Trophoblast cell (in vitro differentiated cells and primary cell): ENCODE data around the gene SAMD11.
A peak's percentile ranks its signal among the peaks of the same experiment; 100 is the strongest.

Experiments
- DNase-seq, 2 donors: peaks; one replicate each; pipeline ENCODE4 v3.0.0-alpha.2; 2016
- H2AFZ ChIP-seq: 2 replicates; pipeline ENCODE4 v1.6.1; 2013; ENCODE audit warnings: low read length, moderate library complexity, mild to moderate bottlenecking; ENCODE audit not compliant: insufficient read depth, poor library complexity
- H2AK5ac ChIP-seq: 2 replicates; pipeline ENCODE4 v1.6.1; 2013; ENCODE audit warnings: mild to moderate bottlenecking, low read length
- H2BK120ac ChIP-seq: 2 replicates; pipeline ENCODE4 v1.6.1; 2013; ENCODE audit warnings: low read length, mild to moderate bottlenecking, moderate library complexity; ENCODE audit not compliant: insufficient read depth, poor library complexity
- H2BK12ac ChIP-seq: 2 replicates; pipeline ENCODE4 v1.6.1; 2013; ENCODE audit warnings: mild to moderate bottlenecking, low read length, moderate library complexity
- H2BK5ac ChIP-seq: 2 replicates; pipeline ENCODE4 v1.6.1; 2013; ENCODE audit warnings: low read length, low read depth, moderate library complexity, mild to moderate bottlenecking; ENCODE audit not compliant: poor library complexity
- H3K14ac ChIP-seq: 2 replicates; pipeline ENCODE4 v1.6.1; 2013; ENCODE audit warnings: mild to moderate bottlenecking, low read length
- H3K18ac ChIP-seq: 2 replicates; pipeline ENCODE4 v1.6.1; 2013; ENCODE audit warnings: mild to moderate bottlenecking, low read length
- H3K23ac ChIP-seq: 2 replicates; pipeline ENCODE4 v1.6.1; 2013; ENCODE audit warnings: low read length
- H3K27ac ChIP-seq: 2 replicates; pipeline ENCODE4 v1.5.1; 2013; ENCODE audit warnings: low read depth, mild to moderate bottlenecking, inconsistent platforms, low read length, moderate library complexity
- H3K27me3 ChIP-seq: 2 replicates; pipeline ENCODE4 v1.6.1; 2013; ENCODE audit warnings: inconsistent platforms, mild to moderate bottlenecking, low read length, moderate library complexity; ENCODE audit not compliant: insufficient read depth
- H3K36me3 ChIP-seq, 2 experiments: 1 replicate in 1 of 2; 2 replicates in 1 of 2; pipeline ENCODE4 v1.6.1; 2013; ENCODE audit warnings: low read length in 2 of 2, mild to moderate bottlenecking in 2 of 2, moderate library complexity in 1 of 2; ENCODE audit not compliant: insufficient read depth in 2 of 2, control insufficient read depth in 1 of 2
- H3K4ac ChIP-seq: 2 replicates; pipeline ENCODE4 v1.6.1; 2013; ENCODE audit warnings: low read depth, mild to moderate bottlenecking, low read length, moderate library complexity
- H3K4me1 ChIP-seq, 2 experiments: 1 replicate in 1 of 2; 2 replicates in 1 of 2; pipeline ENCODE4 v1.6.1; 2013; ENCODE audit warnings: low read length in 2 of 2, mild to moderate bottlenecking in 2 of 2, moderate library complexity in 1 of 2; ENCODE audit not compliant: insufficient read depth in 2 of 2, control insufficient read depth in 1 of 2
- H3K4me2 ChIP-seq: 2 replicates; pipeline ENCODE4 v1.6.1; 2013; ENCODE audit warnings: inconsistent platforms, mild to moderate bottlenecking, low read length, moderate library complexity
- H3K4me3 ChIP-seq: 2 replicates; pipeline ENCODE4 v1.5.1; 2013; ENCODE audit warnings: mild to moderate bottlenecking, low read depth, low read length, inconsistent platforms
- H3K79me1 ChIP-seq: one replicate; pipeline ENCODE4 v1.6.1; 2013; ENCODE audit warnings: low read length
- H3K79me2 ChIP-seq: 2 replicates; pipeline ENCODE4 v1.6.1; 2013; ENCODE audit warnings: low read length, mild to moderate bottlenecking; ENCODE audit not compliant: control insufficient read depth, insufficient read depth, poor library complexity
- H3K9ac ChIP-seq: 2 replicates; pipeline ENCODE4 v1.6.1; 2013; ENCODE audit warnings: mild to moderate bottlenecking, low read length
- H3K9me3 ChIP-seq: 2 replicates; pipeline ENCODE4 v1.6.1; 2013; ENCODE audit warnings: low read depth, mild to moderate bottlenecking, control low read depth, inconsistent platforms, low read length; ENCODE audit not compliant: insufficient read depth
- H4K12ac ChIP-seq: 2 replicates; pipeline ENCODE4 v1.6.1; 2013; ENCODE audit warnings: low read depth, mild to moderate bottlenecking, low read length, moderate library complexity
- H4K8ac ChIP-seq: 2 replicates; pipeline ENCODE4 v1.6.1; 2013; ENCODE audit warnings: low read depth, mild to moderate bottlenecking, low read length, moderate library complexity
- H4K91ac ChIP-seq: one replicate; pipeline ENCODE4 v1.6.1; 2013; ENCODE audit warnings: low read depth, mild to moderate bottlenecking, low read length, moderate library complexity
- WGBS: extraction: QIAGEN DNeasy Blood & Tissue Kit; methylation state at CpG from one replicate; pipeline ENCODE4 v1.1.7; 2013; ENCODE audit warnings: missing lambda C conversion rate; ENCODE audit not compliant: insufficient read length, insufficient coverage; ENCODE audit errors: extremely low coverage; 5-methylcytosine and 5-hydroxymethylcytosine counted together

SAMD11 gene

GRCh38 chr1:899636-900317, 23.9 kb upstream of the SAMD11 start:
- Histone ChIP-seq H3K9ac (no peak overlapping the region), H4K91ac (no peak overlapping the region), H3K4me1 (no peaks in the 10 kb centered on the region), H3K36me3 (no peaks in the 10 kb centered on the region), H2BK12ac (no peak overlapping the region), H2AFZ (no peak overlapping the region), H2BK120ac (no peak overlapping the region), H3K27ac (no peak overlapping the region), H3K4me3 (no peak overlapping the region), H3K14ac (no peak overlapping the region), H4K8ac (no peak overlapping the region), H3K4me2 (no peak overlapping the region), H3K9me3 (peaks cover 3% of the 10 kb centered on the region), H3K23ac (no peak overlapping the region), H3K18ac (no peak overlapping the region), H2AK5ac (no peak overlapping the region), H3K4ac (no peak overlapping the region), H3K27me3 (no peaks in the 10 kb centered on the region), H4K12ac (no peak overlapping the region), H2BK5ac (no peak overlapping the region), H3K79me1 (peaks cover 2% of the 10 kb centered on the region), H3K79me2 (peaks cover 2% of the 10 kb centered on the region)
- no CpG with 5 or more reads among the region's 8 CpGs for WGBS
- no peak for DNase-seq

- peaks cover 2 to 6% of the 10 kb centered on the region in 2 experiments for H3K4me1 ChIP-seq
- H2BK120ac ChIP-seq: no peak overlapping the region
- H3K14ac ChIP-seq: no peak overlapping the region
- H3K27me3 ChIP-seq: no peaks in the 10 kb centered on the region
- H2AK5ac ChIP-seq: no peak overlapping the region
- H3K23ac ChIP-seq: no peak overlapping the region
- WGBS: no CpG with 5 or more reads among the region's 18 CpGs
- no peak overlapping the region for H3K4ac ChIP-seq
- peaks cover 2% of the 10 kb centered on the region for H3K79me2 ChIP-seq
- no peak overlapping the region for H2BK12ac ChIP-seq
- no peak overlapping the region for H3K18ac ChIP-seq
- H3K36me3 ChIP-seq: no peaks in the 10 kb centered on the region
- H4K91ac ChIP-seq: no peak overlapping the region
- peaks cover 3% of the 10 kb centered on the region for H3K9me3 ChIP-seq
- H3K9ac ChIP-seq: peak overlapping the region; percentile 20
- no peak for DNase-seq
- no peak overlapping the region for H3K4me2 ChIP-seq
- H4K8ac ChIP-seq: no peak overlapping the region
- no peak overlapping the region for H3K4me3 ChIP-seq
- no peak overlapping the region for H3K27ac ChIP-seq
- no peak overlapping the region for H4K12ac ChIP-seq
- peaks cover 4% of the 10 kb centered on the region for H3K79me1 ChIP-seq
- H2AFZ ChIP-seq: no peak overlapping the region
- H2BK5ac ChIP-seq: no peak overlapping the region
These were observed 22.4 kb upstream of the SAMD11 start for GRCh38 chr1:901108-901859.

GRCh38 chr1:902802-903201, 20.9 kb upstream of the SAMD11 start:
- WGBS: 100% methylated on average over 1 of the region's 21 CpGs
- Histone ChIP-seq H3K4me3 (no peak overlapping the region), H2BK120ac (no peak overlapping the region), H4K91ac (no peak overlapping the region), H3K4me2 (no peak overlapping the region), H2BK5ac (no peak overlapping the region), H3K27me3 (no peaks in the 10 kb centered on the region), H2AK5ac (no peak overlapping the region), H3K36me3 (no peaks in the 10 kb centered on the region), H3K4me1 (peaks cover 2 to 6% of the 10 kb centered on the region in 2 experiments), H3K27ac (no peak overlapping the region), H3K9ac (no peak overlapping the region), H3K23ac (no peak overlapping the region), H3K79me2 (peaks cover 2% of the 10 kb centered on the region), H3K9me3 (peaks cover 3% of the 10 kb centered on the region), H2AFZ (no peak overlapping the region), H4K12ac (no peak overlapping the region), H3K4ac (no peak overlapping the region), H4K8ac (no peak overlapping the region), H3K79me1 (peaks cover 4% of the 10 kb centered on the region), H3K14ac (no peak overlapping the region), H2BK12ac (no peak overlapping the region), H3K18ac (no peak overlapping the region)
- no peak for DNase-seq

GRCh38 chr1:903305-903704, 20.4 kb upstream of the SAMD11 start:
- peaks cover 4% of the 10 kb centered on the region for H3K79me1 ChIP-seq
- no peaks in the 10 kb centered on the region for H3K36me3 ChIP-seq
- peaks cover 3% of the 10 kb centered on the region for H3K9me3 ChIP-seq
- H3K14ac ChIP-seq: no peak overlapping the region
- no peak overlapping the region for H2BK5ac ChIP-seq
- no peaks in the 10 kb centered on the region for H3K27me3 ChIP-seq
- DNase-seq: no peak
- no peak overlapping the region for H2BK120ac ChIP-seq
- no peak overlapping the region for H3K4me2 ChIP-seq
- H4K91ac ChIP-seq: no peak overlapping the region
- H2AFZ ChIP-seq: no peak overlapping the region
- H3K27ac ChIP-seq: no peak overlapping the region
- H2BK12ac ChIP-seq: no peak overlapping the region
- H3K18ac ChIP-seq: no peak overlapping the region
- H3K4ac ChIP-seq: no peak overlapping the region
- H3K4me3 ChIP-seq: no peak overlapping the region
- H3K23ac ChIP-seq: no peak overlapping the region
- no peak overlapping the region for H3K9ac ChIP-seq
- H3K79me2 ChIP-seq: peaks cover 2% of the 10 kb centered on the region
- no peak overlapping the region for H4K8ac ChIP-seq
- H3K4me1 ChIP-seq: peaks cover 2 to 6% of the 10 kb centered on the region in 2 experiments
- H4K12ac ChIP-seq: no peak overlapping the region
- no CpG with 5 or more reads among the region's 10 CpGs for WGBS
- no peak overlapping the region for H2AK5ac ChIP-seq
